Measurements from ENCODE around the gene DOCK4.
"Not testable (repeated sequence)": the region's sequence is repeated elsewhere in the genome, so short reads cannot be mapped to it uniquely, and the experiment has no call there.

DOCK4 gene

DNA sequence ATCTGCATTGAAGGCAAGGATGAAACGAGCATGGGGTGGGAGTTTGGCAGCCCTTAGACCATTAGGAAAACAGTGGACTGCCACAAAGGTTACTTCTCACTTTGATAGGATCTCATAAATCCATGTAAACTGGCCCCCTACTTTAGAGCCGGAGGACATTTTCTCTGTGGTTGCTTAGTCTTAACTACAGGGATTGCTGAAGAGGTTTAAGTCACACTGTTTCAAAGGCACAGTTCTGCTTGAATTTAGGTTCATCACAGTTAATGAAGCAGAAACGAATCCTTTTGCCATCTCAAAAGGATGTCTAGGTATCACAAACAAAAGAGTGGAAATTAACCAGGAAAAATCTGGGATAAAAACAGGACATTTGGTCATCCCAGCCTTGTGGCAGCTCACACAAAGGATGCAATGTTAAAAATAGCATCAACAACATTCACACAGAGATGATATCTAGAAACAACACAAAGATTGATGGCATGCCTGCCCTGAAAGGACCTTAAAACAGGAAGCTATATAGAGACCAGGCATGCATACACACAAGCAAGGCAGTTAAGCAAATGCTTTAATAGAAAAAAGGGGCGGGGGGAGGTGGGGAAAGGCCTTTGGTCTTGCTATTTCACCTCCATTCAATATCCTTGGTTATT, 74.0 kb downstream of the DOCK4 start:
- peak; percentile 12 for DNase-seq

DNA sequence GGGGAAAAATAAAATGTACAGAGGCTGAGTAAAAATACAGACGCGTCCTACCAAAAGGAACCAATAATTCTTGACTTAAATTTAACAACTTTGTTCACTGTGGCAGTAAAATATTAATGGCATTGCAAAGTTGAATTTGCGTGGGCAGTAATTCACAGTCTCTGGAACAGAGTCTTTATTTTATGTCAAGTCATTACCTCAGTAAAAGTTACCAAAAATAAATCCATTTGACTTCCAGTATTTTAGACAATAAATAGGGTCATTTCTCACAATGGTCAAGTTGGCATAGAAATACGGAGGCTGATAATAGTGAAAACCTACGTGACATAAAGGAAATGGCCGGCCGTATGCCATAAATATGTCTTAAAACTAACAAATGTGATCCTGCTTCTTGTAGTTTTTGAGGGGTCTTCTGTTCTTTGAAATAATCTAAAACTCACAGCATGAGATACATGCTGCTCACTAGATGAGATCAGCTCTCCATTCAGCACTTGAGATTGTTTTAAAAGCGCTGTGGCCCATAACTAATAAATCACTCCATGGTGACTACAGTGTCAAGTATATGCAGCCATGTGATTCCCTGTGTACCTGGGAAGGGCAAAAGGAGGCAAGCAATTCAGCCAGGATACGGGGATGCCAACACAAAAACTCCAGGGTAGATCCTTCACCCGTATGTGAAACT, 75.3 kb downstream of the DOCK4 start:
- no peak for DNase-seq

DNA sequence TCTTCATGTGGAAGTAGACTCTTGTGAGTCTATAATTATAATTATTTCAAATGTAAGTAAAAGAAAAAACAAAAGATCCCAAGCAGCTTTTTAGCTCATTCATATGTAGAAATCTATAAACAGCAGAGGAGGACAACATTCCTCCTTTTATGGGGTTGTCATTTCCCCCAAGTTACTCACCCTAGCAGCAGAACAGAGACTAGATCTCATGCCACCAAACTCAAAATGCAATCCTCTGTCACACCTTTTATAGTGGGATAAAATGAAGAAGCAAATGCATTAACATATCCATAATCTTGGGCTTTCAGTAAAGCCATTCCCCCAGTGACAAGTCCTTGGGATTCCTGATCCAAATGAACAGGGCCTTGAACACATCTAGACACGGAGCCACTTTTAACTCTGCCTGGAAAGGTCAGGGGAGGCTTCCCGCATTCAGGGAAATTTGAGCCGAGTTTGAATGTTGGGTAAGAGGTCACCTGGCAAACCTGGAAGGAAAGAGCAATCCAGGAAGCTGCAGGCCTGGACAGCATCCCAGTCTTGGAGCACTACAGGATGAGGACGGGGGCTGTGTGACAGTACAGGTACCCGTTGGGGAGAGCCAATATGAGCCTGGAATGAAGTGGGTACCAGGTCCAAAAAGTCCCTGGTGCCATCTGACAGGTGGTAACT, 76.4 kb downstream of the DOCK4 start:
- no peak for DNase-seq

DNA sequence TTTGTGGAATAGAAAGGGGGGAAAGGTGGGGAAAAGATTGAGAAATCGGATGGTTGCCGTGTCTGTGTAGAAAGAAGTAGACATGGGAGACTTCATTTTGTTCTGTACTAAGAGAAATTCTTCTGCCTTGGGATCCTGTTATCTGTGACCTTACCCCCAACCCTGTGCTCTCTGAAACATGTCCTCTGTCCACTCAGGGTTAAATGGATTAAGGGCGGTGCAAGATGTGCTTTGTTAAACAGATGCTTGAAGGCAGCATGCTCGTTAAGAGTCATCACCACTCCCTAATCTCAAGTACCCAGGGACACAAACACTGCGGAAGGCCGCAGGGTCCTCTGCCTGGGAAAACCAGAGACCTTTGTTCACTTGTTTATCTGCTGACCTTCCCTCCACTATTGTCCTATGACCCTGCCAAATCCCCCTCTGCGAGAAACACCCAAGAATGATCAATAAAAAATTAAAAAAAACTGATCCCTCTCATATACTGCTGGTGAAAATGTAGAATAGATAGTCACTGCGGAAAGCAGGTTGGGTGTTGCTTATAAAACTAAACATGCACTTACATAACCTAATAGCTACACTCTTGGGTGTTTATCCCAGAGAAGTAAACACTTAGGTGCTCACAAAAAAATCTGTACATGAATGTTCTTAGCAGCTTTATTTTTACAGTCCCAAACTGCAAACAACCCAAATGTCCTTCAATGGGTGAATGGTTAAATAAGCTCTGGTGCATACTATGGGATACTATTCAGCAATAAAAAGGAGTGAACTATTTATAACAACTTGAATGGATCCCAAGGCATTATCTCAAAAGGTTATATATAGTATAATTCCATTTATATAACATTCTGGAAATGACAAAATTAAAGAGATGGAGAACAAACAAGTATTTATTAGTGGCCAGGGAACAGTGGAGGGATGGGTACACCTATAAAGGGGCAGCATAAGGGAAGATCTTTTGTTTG, 77.5 kb downstream of the DOCK4 start:
- not testable (repeated sequence) for DNase-seq

DNA sequence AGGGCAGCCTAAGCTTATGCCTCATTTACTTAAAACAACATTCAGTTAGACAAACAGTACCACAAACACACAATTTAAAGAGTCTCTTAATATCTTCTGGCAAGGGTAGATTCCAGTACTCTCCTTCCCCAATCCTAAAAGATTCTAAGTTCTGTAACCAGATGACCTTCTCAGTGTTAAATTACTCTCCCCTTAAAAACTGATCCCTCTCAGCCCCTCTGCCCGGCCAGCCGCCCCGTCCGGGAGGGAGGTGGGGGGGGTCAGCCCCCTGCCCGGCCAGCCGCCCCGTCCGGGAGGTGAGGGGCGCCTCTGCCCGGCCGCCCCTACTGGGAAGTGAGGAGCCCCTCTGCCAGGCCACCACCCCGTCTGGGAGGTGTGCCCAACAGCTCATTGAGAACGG, 78.2 kb downstream of the DOCK4 start:
- DNase-seq, result not testable (repeated sequence)

DNA sequence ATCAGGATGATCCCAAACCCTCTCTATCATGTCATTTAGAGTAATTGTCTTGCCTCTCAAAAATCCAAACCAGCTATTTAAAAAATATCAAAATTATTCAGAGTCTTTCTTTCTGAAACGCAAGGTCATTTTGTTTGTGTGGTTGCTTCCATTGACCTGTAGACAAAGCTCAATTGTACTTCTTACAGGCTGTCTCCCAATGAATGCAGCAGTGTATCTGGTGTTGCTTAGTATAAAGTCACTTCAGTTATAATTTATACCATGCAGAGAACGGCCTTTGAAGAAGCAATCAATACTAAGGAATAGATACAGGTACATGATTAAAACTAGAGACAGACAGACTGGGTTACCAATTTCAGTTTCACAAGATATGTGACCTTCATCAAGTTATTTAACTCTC, 80.9 kb downstream of the DOCK4 start:
- no peak for DNase-seq

DNA sequence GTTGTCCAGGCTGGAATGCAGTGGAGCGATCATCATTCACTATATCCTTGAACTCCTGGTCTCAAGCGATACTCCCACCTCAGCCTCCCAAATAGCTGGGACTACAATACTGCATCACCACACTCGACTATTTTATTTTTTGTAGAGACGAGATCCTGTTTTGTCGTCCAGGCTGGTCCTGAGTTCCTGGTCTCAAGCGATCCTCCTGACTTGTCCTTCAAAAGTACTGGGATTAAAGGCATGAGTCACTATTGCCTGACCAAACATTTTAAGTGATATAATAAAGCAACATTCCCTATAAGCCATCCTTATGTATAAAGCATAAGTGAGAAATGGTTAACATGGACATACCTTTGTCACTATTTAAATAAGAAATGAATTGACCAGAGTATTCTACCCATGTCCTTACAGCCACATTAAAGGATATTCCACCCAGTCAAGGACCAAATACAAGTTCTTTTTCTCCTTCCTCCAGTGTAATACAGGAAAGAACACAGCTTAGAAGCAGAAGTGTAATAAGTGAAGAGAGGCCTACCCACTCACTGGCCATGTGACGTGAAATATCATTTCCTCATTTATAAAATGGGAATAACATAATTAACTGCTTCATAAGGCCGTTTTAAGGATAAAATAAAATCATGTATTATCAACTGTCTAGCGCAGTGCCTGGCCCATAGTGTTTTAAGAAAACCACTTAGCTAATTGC, 82.0 kb downstream of the DOCK4 start:
- DNase-seq, result no peak

DNA sequence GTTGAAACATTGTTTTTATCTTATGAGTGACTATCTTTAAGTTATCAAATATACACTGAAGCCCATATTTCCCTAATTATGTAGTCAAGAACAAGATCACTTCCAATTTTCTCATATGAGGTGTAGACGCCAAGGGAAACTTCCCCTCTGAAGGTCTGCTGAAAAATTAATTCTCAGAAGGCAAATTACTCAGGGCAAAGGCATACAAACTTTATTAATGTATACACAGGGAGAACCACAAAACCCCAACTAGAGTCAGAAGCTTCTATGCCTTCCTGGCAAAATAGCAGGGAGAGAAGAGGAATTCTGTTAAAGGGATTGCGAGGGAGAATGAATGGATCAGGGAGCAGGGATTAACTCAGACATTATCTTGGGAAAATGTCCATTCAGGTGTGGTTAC, 83.4 kb downstream of the DOCK4 start:
- no peak for DNase-seq

DNA sequence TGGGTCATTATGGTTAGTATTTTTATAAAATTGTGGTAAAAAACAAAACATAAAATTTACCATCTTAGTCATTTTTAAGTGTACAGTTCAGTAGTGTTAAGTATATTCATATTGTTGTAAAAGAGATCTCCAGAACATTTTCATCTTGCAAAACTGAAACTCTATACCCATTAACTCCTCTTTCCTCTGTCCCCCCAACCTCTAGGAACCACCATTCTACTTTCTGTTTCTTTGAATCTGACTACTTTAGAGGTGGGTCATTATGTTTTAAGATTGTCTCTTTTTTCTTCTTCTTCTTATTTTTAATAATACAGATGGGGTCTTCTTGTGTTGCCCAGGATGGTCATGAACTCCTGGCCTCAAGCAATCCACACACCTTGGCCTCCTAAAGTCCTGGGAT, 84.1 kb downstream of the DOCK4 start:
- no peak for DNase-seq

DNA sequence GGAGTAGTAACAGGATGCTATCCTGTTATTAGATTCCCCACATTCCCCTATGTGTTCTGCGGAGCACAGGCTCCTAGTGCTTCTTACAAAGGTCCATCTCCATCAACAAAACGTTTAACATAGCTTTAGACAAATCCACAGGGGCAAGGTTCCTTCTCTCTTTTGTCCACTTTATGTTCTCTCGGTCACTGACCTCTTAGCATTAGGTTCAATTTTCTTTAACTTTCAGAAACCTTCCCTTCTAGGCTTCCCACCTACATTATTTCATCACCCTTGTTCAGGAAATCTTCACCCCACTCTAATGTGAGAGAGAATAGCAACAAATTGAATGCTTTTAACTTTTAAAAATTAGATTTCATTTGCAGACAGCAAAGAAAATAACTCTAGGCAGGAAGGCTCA, 84.9 kb downstream of the DOCK4 start:
- no peak for DNase-seq

DNA sequence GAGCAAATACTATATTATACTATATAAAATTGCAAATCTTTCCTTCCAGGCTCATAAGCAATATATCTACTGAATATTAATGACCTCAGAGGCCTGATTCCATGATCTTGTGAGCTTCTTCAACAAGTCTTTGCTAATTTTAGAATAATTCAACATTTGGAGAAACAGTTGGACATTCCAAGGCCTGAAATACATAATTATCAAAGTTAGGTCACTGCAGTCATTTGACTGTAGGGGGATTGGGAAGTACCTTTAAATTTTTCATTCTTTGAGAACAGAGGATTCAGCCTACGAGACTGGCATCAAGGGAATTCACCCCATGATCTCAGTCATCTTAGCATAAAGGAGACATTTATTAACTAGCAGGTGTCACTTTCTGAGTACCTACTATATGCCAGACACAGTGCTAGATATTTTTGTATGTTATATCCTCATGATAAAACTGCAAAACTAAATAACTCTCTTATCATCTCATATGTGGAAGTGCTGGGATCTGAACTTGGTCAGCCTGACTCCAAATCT, 85.4 kb downstream of the DOCK4 start:
- DNase-seq, result no peak

DNA sequence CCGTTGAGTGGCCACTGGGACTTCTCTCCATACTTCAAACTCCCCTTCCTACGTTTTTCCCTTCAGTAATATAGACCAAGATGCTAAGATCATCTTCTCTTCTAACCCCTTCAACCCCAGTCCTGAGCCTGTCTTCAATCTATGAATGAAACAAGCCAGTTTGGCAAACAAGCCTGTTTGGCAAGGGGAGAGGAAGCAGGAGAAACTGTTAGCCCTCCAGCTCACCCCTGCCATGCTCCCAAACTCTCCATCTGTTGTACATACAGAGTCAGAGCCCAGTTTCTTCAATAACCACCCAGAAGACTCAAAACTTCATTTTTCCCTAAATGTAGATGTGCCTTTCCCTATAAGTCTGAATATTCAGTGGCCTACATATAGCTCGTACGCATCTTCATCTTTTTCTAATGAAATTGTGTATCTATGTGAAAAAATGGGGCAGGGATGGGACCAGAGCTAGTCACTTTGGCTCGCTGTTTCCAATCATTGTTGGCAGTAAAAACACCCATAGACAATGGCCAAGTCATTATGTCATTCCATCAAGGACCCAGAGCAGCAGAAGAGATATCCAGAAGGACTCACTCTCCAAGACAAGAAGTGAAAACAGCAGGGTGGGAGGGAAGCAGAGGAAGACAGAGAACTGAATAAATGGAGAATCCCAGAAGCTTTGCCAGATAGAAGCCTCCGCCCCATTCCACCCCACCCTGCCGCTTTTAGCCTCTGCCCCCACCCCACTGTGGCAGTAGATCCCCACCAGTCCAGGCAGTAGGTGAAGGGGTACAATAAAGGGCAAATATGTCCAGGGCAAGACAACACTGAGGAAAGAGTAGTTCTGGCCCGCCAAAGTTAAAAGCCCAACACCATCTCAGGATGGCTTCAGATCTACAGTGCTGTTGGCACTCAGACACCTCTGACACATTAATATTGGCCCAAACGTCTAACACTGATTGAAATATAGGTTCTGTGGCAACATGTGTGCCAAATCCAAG, 87.3 kb downstream of the DOCK4 start:
- DNase-seq, result no peak

DNA sequence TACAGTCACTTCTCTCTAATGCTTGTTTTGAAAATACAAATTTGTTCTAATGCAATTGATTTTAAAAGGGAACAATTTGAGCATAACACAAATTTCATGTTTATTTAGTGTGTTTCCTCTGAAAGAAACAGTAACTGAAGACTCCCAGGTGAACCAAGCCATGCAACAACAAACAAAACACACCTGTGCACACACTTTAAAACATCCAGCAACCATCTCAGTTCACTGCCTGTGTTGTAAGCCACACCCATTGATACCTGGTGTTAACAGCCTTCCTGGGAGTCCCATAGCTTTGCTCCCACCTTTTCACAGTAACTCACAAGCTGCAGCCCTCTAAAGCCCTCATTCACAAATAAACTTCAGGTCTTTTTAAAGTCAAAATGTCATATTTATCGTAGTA, 89.3 kb downstream of the DOCK4 start:
- DNase-seq, result no peak

DNA sequence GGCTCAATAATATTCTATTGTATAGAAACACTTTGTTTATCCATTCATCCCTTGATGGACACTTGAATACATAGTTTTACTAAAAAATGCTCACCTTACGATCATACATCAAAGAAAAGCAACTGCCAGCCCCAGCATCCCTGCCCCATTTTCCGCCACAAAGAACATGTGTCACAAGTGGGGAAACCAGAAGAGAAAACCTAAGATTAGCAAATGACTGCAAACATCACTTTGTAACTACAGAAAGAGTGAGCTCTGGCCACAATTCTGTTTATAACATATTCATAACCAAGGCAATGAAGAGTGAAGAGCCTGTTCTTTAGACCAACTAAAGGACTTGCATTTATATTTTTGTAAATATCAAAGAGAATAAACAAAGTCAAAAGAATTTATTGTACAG, 89.8 kb downstream of the DOCK4 start:
- DNase-seq, result no peak

DNA sequence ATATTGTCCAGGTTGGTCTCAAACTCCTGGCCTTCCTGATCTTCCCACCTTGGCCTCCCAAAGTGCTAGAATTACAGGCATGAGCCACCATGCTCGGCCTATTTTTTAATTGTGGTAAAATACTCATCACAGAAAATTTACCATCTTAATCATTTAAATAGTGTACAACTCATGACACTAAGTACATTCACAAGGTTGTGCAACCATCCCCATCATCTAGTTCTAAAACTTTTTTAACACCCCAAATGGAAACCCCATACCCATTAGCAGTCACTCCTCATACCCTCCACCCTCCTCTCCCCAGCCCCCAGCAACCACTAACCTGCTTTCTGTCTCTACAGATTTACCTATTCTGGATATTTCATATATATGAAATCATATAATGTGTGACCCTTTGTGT, 90.3 kb downstream of the DOCK4 start:
- no peak for DNase-seq

DNA sequence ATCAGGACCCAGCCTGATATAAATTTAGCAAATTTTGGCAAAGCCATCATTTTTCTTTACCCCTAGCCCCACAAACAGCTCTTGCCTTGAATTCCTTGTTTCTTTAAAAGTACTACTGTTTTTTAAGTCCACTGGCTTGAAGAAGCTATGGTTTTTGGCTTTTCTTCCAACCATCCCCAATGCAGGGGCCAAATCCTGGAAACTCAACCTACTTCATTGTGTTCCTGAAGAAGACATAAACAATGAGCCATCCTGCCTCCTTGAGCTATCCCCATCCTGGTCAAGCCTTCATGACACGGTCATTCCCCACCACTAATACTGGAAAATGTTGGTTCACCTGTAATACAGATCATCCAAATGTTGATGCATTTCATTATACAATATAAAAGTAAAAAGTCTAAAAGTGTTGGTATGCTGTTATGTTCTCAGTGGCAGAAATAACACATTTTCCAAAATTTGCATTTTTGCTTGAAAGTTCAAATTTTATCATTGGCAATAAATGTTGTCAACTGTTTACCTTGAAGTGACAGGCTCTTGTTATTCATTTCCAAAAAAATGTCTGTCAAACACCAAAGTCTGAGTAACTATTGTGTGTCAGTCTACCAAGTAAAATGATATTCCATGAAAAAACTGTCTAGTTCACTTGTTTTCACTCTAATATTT, 92.2 kb downstream of the DOCK4 start:
- DNase-seq, result no peak

DNA sequence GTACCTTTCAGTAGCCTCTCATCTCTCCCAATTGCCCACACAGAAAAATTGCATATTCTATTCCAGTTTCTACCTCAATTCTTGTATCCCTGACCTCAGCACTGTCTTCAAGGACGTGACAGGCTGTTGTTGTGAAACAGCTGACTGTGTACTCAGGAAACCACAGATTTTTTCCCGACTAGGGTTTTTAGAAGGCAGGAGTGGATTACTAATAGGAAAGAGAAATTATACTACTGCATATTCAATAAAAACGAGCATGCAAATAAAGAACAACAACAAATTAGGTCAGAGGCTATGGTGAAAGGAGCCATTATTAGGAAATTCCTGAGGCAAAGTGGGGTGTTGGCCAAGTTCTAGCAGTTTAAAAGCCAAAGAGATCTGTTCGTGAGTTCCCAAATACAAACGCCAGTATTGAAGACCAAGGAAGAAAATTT, 93.4 kb downstream of the DOCK4 start:
- DNase-seq, result no peak

DNA sequence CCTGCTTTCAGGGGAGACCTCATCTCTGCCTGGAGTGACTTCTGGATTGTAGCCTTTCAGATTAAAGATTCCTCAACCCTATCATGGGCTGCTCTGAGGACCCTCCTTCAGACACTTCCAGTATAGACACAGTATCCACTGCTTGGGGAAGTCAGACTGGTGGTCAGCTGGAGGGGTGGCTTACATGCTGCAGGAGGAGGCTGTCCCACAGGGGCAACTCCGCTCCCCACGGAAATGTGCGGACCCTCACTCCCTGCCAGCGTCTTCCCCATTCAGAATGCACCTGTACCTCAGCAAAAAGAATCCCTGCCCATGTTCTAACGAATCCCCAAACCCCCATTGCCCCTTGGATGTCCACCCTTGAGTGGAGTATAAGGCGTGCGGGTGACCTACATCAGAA, 95.5 kb downstream of the DOCK4 start:
- DNase-seq, result no peak

DNA sequence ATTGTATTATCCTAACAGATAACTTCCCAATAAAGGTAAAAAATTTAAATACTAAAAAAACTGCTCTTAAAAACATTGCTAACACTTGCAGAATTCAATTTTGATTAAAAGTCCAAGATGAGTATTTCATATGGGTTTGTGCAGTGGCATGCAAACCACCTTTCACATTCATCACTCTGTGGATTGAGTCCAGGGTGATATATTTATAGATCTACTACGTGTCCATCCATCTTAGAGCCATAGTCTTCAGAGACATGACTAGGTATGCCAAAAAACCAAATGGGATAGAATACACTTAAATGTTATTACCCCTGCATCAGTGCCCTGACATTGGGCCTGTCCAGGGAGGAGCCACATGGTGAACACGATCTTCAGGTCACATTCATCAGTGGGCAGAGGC, 96.0 kb downstream of the DOCK4 start:
- no peak for DNase-seq

DNA sequence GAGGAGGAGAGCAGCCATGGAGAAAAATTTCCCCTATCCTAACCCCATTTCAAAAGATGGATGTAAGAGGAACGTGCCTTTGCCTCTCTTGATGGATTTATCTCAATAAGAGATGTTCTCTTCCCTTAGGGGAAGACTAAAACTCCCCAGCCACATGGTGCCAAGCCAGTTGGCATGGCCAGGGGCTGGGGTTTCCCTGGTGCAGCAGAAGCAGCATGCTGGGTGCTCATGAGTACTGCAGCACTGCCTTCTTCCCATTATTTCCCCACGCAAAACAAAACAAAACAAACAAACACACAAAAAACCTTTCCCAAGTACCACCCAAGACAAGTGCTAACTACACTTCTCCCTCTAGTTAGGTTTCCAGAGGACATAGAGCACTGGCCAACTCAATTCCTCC, 97.2 kb downstream of the DOCK4 start:
- DNase-seq, result no peak
